ENCODE results near the gene PARM1. TPM values are rescaled to one million over a fixed set of nuclear protein-coding genes. Genes with fewer than 3 reads are reported as not detected.

Gene PARM1
- total RNA-seq, 1 donor from 2014 or later = not detected

DNA sequence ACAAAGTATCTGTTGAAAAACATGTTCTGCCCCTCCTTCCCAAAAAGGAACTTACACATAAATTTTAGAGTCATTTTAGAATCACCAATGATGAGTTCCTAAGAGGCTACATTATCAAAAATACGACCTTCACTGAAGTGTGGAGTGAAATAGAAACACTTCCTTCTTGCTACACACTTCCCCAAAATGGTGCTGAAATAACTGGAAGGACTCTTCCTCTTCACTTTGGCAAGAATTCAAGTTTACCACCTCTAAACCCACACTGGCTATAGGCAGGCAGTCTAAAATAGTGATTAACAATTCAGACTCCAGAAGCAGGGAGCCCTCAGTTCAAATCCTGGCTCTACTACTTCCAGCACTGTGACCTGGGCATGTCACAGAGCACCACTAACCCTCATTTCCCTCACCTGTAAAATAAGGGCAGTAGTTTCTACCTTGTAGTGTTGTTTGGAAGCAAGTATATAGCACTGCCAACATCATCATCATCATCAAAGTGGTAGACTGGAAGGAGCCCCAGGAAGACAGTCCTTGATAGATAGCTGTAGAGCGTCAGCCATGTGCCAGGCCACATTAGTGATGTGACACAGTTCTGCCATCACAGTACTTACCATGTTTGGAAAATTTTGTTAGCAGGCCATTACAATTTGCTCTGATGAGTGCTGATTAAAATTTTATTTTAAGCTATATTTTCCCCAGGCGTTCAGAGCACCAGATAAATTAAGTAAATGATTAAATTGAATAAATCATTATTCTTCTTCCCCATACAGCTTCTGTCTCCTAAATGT lies 103.3 kb downstream of the PARM1 start:
- no peak for DNase-seq (ENCODE audit: low read depth)
- H3K36me3 ChIP-seq (ENCODE audit: control insufficient read depth, insufficient read depth, low read length) = no peaks in the 10 kb centered on the region
- TF ChIP-seq, protein P1, sequence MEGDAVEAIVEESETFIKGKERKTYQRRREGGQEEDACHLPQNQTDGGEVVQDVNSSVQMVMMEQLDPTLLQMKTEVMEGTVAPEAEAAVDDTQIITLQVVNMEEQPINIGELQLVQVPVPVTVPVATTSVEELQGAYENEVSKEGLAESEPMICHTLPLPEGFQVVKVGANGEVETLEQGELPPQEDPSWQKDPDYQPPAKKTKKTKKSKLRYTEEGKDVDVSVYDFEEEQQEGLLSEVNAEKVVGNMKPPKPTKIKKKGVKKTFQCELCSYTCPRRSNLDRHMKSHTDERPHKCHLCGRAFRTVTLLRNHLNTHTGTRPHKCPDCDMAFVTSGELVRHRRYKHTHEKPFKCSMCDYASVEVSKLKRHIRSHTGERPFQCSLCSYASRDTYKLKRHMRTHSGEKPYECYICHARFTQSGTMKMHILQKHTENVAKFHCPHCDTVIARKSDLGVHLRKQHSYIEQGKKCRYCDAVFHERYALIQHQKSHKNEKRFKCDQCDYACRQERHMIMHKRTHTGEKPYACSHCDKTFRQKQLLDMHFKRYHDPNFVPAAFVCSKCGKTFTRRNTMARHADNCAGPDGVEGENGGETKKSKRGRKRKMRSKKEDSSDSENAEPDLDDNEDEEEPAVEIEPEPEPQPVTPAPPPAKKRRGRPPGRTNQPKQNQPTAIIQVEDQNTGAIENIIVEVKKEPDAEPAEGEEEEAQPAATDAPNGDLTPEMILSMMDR (IDR thresholded peaks at IDR 0.05; ENCODE audit: insufficient read depth, low read length, severe bottlenecking) = no peak
- no peak overlapping the region for H3K4me3 ChIP-seq (ENCODE audit: low read depth, low read length)
- FAIRE-seq = no peak
- no peaks in the 10 kb centered on the region for H3K27me3 ChIP-seq (ENCODE audit: control insufficient read depth, insufficient read depth, low read length)

DNA sequence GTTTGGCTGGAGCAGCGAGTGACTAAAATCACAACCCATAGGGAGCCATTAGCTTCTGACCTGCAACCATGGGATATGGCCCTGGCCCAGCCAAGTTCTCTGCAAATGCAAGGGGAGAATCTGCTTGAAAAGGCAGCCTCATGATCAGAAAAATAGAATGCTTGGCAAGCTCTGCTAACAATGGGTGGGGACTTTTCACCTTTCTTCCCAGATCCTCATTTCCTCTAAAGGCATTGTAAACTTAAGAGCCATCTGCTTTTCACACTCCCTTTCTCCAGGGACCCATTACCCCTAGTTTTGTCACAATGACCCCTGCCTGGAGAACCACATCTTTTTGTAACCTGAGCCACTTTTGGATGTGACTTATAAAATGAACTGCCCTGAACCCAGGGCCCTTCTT lies 104.3 kb downstream of the PARM1 start:
- no peaks in the 10 kb centered on the region for H3K27me3 ChIP-seq (ENCODE audit: control insufficient read depth, insufficient read depth, low read length)
- H3K36me3 ChIP-seq (ENCODE audit: control insufficient read depth, insufficient read depth, low read length) = no peaks in the 10 kb centered on the region
- DNase-seq (ENCODE audit: low read depth) (no peak), FAIRE-seq (no peak)
- TF ChIP-seq, protein P1 (IDR thresholded peaks at IDR 0.05; ENCODE audit: insufficient read depth, low read length, severe bottlenecking) = no peak
- H3K4me3 ChIP-seq (ENCODE audit: low read depth, low read length) = no peak overlapping the region

DNA sequence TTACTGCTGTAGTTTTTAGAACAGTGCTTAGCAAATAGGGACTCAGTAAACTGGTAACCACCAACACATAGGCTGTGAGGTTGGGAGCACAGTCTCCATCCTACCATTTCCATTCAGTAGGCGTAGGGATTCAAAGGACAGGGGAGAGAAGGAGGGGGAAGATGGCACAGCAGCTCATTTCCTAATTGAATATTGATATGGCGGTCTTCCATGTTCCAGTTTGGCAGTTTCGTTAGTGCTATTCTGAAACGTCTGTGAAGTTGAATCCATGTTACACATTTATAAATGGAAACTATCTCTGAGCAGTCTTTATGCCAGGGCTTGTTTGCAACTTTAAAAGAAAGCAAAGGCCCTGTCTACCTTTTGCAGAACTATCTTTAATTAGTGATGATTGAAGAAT lies 105.5 kb downstream of the PARM1 start:
- DNase-seq (ENCODE audit: low read depth) (no peak), FAIRE-seq (no peak)
- TF ChIP-seq, protein P1 (IDR thresholded peaks at IDR 0.05; ENCODE audit: insufficient read depth, low read length, severe bottlenecking) = no peak
- Histone ChIP-seq H3K27me3 (ENCODE audit: control insufficient read depth, insufficient read depth, low read length) (no peaks in the 10 kb centered on the region), H3K4me3 (ENCODE audit: low read depth, low read length) (no peak overlapping the region), H3K36me3 (ENCODE audit: control insufficient read depth, insufficient read depth, low read length) (no peaks in the 10 kb centered on the region)

DNA sequence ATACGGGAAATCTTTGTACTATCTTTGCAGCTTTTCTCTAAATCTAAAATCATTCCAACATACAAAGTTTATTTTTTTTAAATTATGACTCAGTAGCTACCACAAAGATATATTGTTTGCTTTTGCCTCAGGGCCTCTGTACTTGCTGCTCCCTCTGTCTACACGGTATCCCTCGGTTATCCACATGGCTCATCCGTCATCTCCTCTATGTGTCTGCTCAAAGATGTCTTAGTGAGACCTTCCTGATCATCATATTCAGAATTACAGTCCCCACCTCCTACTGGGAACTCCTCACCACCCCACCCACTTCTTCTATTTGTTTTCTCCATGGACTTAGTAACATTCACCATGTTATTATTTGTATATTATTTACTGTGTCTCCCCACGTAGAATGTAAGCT lies 107.8 kb downstream of the PARM1 start:
- TF ChIP-seq, protein P1 (IDR thresholded peaks at IDR 0.05; ENCODE audit: insufficient read depth, low read length, severe bottlenecking) = no peak
- no peak for FAIRE-seq
- no peaks in the 10 kb centered on the region for H3K36me3 ChIP-seq (ENCODE audit: control insufficient read depth, insufficient read depth, low read length)
- no peak overlapping the region for H3K4me3 ChIP-seq (ENCODE audit: low read depth, low read length)
- peak; percentile 20 for DNase-seq (ENCODE audit: low read depth)
- no peaks in the 10 kb centered on the region for H3K27me3 ChIP-seq (ENCODE audit: control insufficient read depth, insufficient read depth, low read length)

DNA sequence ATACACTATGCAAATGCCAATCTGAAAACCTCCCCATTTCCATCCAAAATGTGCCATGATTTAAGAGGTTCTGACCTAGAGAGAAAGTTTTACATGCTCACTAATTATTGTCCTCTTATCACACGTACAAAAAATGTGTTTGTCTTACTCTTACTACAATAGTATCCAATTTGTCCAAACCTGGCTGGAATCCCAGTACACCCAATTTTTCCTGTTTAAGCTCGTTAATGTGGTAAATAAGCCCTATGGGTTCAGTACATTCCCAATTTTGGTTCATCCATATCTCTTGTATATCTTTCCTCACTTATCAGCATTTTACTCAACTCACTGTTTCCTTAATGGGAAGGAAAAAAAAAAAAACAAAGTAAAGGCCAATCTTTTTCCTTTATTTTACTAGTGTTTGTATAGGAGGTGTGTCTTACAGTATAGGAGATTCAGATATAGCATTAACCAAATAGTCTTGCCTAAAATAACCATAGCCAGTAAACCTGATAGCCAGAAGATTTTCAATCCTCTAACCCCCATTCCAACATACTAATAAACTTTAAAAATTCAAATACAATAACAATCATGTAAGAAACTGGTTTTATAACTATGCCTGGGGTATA lies 109.8 kb downstream of the PARM1 start:
- Histone ChIP-seq H3K27me3 (ENCODE audit: control insufficient read depth, insufficient read depth, low read length) (no peaks in the 10 kb centered on the region), H3K36me3 (ENCODE audit: control insufficient read depth, insufficient read depth, low read length) (no peaks in the 10 kb centered on the region), H3K4me3 (ENCODE audit: low read depth, low read length) (no peak overlapping the region)
- TF ChIP-seq, protein P1 (IDR thresholded peaks at IDR 0.05; ENCODE audit: insufficient read depth, low read length, severe bottlenecking) = no peak
- FAIRE-seq = no peak
- no peak for DNase-seq (ENCODE audit: low read depth)
